K562 treated with DMSO at 1 percent for 12 hours (cell line): Measurements from ENCODE around the gene RGS10. TPM values are rescaled to one million over a fixed set of nuclear protein-coding genes. Genes with fewer than 3 reads are reported as not detected.

Experiments
- total RNA-seq: library from RNA; unstranded; fragments of 300-600 nt; gene quantifications from 2 replicates; pipeline ENCODE4 v1.2.3, GENCODE V29; 2022; ENCODE audit not compliant: insufficient read depth

The RGS10 gene, protein sequence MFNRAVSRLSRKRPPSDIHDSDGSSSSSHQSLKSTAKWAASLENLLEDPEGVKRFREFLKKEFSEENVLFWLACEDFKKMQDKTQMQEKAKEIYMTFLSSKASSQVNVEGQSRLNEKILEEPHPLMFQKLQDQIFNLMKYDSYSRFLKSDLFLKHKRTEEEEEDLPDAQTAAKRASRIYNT
- 59.9 and 75.1 TPM in 2 replicates for total RNA-seq

DNA sequence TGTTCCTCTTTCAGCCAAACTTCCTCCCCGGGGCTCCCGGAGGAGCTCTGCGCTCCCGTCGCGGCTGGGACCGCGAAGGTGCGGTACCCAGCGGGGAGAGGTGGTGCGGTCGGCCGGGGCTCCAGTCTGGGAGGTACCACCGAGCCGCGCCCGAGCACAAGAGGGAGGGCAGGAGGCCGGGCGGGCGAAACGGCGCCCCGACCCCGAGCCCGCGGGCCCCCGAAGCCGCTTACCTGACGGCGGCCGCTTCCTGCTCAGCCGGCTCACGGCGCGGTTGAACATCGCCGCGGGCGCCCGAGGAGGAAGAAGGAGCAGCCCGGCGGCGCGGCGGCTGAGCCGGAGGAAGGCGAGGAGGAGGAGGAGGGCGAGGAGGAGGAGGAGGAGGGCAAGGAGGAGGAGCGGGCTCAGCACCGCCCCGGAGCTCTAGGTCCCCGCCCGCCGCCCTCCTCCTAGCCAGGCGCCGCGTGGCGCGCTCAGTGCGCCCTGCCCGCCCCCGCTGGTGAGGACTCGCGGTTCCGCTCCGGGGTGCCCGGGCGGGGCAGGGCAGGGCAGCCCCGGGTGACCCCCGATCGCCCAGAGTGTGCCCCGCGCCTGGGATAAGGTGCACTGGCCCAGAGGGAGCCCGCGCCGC lies at the start of gene RGS10:
Gene RGS10 (minus strand): TSS at position 363 of the 631 bp plus-strand sequence. CDS start 81 bp downstream, at position 282.

Other genes starting within 250 kb of the RGS10 start
- 50.5 and 76.1 TPM in 2 replicates for gene TIAL1, start 54.2 kb upstream of the RGS10 start, total RNA-seq
- 20.1 and 36.8 TPM in 2 replicates for gene BAG3, start 108.7 kb upstream of the RGS10 start, total RNA-seq
- 2.0 and 7.8 TPM in 2 replicates for gene INPP5F, start 183.3 kb upstream of the RGS10 start, total RNA-seq